Lung microvascular endothelial cell (primary cell): Measurements from ENCODE around the gene IL3. TPM values are rescaled to one million over a fixed set of nuclear protein-coding genes. Genes with fewer than 3 reads are reported as not detected.

ENCODE experiments used
- DNase-seq, 2 donors: peaks; one replicate each; pipeline versions ENCODE4 v3.0.0 to v3.0.0-alpha.2; 2010; ENCODE audit warnings: low read depth in 2 of 2
- total RNA-seq: library from RNA; depleted of rRNA; stranded (reverse); fragments of >200 nt; gene quantifications from 2 replicates; pipeline ENCODE4 v1.2.1, GENCODE V29; 2014

The IL3 gene, protein sequence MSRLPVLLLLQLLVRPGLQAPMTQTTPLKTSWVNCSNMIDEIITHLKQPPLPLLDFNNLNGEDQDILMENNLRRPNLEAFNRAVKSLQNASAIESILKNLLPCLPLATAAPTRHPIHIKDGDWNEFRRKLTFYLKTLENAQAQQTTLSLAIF
- not detected in 2 replicates for total RNA-seq

DNA sequence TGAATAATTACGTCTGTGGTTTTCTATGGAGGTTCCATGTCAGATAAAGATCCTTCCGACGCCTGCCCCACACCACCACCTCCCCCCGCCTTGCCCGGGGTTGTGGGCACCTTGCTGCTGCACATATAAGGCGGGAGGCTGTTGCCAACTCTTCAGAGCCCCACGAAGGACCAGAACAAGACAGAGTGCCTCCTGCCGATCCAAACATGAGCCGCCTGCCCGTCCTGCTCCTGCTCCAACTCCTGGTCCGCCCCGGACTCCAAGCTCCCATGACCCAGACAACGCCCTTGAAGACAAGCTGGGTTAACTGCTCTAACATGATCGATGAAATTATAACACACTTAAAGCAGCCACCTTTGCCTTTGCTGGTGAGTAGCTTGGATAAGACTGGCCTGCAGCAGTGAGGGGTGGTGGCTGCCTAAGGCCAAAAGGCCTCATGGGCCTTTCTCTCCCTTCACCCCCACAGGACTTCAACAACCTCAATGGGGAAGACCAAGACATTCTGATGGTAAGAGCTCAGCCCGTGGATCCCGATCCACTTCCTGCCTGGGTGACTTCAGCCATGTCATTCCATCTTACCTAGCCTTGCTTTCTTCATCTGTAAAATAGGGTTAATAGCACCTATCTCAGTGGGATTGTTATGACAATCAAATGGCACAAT, at the start of gene IL3:
Gene IL3 (plus strand): TSS at position 155 of the 661 bp plus-strand sequence. CDS start 52 bp downstream, at position 207.
- no peak for DNase-seq

DNA sequence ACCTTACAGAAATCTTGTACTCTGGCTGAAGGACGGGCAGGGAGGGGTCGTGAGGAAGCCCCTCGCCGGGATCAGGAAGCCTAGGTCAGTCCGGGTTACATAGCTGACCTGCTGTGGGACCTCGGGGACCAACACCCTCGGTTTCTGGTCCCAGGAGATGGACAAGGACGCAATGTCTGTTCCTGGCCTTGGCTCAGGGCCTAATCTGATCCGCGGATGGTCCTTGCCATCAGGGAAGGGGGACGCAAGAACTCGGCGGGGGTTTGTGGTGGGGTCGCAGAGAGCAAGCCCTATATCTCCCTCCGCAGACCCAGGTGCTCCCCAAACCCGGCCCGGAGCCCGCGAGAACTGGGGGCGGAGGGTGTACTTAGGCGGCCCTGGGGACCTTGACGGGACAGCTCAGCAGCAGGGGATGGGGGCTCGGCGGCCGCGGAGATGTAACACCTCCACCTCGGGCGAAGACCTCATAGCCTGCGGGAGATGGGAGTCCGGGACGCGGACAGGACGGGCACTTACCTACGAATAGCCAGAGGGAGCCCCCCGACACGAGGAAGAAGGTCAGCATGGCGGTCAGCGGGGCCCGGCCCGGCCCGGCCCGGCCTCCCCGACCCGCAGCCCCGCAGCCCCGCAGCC, 49.4 kb upstream of the IL3 start:
- DNase-seq = no peak

DNA sequence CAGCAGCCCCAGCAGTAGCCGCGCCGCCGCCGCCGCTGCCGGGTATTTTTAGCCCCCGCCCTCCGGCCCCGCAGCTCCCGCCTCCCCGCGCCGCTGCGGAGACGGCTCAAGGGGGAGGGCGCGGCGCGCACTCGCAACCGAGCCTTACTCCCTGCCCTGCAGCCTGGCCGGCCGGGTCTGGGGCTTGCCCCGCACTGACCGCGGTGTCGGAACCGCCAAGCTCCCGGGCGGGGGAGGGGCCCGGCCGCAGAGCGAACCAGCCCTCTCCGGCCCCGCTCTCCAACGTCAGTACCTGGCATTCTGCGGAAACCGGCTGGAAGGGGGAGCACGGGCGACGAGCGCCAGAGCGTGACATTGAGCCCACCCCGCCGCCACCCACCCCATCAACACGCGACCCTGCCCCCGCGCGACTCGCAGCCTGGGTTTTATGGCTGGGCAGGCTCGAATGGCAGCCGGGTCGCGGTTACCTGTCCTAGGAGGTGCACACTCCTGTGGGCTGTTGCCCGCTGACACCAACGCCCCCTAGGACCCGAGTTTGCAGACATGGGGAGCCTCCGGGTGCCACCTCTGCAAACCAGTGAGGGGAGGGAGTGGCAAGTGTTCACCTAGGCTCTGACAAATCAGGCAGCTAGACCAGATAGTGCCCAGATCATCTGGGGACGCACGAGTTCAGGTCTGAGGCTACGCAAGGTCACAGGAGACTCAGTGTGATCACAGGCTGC, 48.7 kb upstream of the IL3 start, which contains the start of gene ACSL6:
Gene ACSL6 (minus strand): TSS at position 37 of the 722 bp plus-strand sequence. CDS start 105 bp downstream, outside the sequence.
- no peak for DNase-seq

DNA sequence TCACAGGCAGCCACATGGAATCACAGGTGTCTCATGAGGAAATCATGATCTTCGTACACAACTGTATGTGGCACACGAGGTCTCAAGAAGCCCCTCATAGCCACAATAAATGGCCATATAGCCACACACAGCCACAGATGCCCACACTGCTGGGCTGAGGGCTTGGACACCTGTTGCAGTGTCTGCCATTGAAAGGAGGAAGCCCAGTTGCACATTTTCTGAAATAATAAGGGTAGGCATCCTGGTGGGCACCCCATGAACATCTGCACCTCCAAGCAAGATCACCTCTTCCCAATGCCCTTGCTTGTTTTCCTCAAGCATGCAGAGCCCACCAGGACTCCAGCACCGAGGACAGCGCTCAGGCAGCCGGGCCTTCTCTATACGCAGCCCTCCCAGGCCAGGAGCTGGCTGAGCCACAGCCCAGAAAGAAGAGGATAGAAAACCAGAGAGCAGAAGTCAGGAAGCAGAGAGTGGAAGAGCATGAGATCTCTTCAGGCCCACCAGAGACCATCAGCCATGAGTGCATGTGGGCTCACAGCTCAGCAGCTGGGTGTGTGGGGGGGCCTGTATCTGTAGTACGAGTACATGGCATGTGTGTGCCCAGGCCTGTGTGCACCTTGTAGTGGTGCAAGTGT, 48.0 kb upstream of the IL3 start:
- DNase-seq = peak; percentile 76 to 79

DNA sequence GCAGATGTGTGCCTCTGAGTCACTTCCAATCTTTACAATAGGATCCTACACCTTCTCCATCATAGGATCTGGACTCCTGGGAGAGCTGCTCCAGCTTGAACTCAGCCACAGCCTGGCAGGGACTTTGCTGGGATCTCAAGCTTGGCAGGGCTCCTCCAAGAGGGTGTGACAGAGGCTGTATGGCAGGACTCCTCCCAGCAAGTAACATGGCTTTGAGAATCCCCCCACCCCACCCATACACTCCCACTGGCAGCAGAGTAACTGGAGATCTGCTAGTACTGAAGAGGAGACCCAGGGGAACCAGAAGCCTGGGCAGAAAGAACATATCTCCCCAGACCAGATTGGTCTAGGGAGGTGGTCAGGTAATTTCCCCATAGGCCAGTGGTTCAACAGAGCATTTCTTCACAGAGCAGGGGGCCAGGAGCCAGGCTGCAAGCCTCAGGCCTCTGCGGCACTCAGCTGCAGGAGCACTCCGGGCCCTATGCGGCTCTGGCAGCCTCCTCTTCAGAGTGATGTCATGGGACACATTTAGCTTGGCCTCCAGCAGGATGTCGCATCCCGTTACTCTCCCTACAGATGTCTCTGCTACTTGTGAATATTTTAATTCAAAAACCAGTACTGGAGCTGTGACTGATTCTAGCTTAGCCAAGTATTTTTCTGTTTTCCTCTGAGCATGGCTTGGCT, 47.3 kb upstream of the IL3 start:
- no peak for DNase-seq

DNA sequence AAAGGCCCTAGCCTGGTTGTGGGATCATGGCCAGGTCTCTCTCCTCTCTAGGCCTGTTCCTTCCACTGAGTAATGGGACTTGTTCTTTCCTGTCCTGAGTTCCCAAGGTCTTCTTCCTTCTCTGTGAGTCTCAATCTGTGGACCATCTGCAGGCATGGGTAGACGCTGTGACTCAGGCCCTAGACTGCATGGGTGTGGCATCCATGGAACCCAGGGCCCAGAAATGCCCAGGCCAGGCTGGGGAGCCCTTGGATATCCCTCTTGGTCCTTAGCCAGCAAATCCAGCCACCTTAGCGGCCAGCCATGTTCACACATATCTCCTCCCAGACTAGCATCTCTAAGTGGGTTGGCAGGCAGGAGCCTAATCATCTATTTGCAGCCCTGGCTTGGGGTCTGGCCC, 46.7 kb upstream of the IL3 start:
- no peak for DNase-seq

DNA sequence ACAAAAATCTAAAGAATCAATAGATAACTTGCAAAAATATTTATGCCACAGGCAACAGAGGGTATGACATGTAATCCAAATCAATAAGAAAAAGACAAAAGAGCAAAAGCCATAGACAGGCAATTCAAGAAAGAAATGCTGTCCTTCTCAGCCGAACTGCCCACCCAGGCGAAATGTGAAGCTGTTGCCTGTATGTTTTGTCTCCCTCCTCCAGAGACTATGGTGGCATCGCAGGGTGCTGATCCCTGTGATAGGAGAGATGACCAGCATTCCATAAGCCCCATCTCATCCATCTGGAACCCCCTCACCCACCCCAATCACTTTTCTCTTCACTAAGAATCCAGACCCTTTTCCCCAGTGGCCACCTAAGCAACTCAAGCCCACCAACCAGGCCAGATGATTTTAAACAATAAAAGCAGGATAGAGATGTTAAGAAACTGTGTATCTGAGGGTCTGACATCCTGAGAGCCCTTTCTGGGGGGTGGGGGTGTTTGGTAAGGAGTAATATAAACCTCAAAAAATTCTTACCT, 43.7 kb upstream of the IL3 start:
- no peak for DNase-seq

DNA sequence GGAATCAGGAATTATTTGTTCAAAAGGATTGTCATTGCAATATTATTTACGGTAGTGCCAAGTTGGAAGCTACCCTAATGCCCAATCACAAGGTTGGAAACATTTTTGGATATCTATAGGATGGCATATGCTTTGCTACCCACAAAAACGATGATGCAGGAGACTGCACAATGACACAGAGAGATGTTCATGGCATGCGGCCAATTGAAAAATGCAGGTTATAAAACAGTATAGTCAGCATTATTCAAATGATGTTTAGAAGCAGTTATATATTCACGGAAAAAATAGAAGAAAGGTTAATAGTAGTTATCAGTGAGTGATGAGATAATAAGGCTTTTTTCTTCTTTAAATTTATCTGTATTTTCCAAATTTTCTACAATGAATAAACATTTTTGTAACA, 43.1 kb upstream of the IL3 start:
- no peak for DNase-seq

DNA sequence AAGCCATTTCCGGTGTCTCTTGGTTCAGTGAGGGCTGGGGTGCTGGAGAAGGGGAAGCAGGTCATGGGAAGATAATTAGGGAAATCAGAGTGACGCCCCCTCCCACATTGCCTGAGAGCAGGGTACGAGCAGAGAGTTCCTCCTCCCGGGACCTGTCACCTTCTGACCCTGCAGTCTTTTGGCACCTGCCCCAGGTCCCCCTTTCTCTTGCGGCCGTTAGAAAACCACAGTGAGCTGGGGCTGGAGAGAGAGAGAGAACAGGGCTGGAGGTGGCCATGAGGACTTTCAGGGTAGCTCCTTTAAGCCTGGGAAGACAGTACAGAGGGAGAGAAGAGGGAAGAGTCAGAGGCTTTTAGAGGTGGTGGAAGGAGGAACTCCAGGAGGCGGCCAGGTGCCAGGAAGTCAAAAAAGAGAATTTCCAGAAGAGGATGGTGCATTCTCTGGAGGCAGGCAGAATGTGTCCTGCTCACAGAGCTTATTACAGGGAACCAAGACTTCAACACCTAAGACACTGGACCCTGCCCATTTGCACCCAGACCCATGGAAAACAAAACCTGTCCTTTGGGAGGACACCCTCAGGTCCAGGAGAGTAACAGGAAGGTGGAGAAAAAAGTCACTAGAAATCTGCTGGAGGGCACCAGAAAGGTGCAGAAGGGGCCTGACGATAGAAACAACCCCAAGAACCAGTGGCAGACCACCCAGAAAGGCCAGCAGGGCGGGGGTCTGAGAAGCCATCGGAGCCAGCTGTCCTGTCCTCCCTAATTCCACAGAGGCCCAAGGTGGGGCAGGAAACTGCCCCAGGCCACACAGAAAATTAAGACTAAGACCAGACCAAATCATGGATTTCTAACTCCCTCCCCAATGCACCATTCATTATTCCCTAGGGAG, 42.5 kb upstream of the IL3 start:
- DNase-seq = no peak

DNA sequence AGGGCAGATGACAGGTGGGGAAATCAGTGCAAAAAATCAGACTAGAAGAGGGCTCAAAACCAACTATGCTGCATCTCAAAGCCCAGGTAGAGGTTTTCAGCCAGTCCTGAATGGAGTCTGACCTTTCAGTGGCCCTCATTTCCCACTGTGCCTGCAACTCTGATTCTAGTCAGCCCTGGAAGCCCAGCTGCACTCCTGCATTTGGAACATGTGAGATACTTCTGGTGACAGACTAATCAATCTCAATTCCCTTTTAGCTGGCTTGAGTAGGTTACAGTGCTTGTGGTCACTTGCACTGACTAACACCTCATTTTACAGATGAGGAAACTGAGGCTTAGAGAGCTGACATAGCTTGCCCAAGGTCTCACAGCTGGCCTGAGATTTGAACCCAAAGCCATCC, 41.1 kb upstream of the IL3 start:
- no peak for DNase-seq

DNA sequence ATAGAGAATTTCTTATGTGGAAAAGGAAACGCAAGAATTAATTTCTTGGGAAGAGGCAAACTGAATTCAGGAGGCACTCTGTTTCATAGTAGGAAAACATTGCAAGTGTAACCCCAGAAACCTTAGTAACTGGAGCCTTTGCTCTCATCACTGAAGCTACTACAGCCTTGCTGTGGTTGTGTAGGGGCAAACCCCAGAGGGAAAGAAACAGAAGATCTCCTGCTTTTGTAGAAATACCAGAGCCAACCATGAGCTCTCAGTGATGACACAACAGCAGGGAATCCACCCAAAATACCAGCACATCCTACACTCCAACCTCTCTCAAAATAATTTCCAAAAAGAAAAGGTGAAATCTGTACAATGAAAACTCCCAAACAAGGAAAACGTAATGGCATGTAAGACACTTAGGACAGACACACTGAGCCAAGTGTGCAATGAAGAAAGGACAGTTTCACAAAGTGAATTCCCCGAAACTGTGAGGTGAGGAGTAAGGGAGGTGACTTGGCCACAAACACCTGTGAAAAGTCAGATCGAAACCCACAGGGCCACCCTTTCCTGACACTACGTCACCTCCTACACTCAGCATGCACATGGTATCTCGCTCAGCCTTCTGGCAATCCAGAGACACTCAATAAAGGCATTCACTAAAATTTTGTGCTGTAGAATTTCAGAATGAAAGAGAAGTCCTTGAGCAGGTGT, 40.4 kb upstream of the IL3 start:
- no peak for DNase-seq

DNA sequence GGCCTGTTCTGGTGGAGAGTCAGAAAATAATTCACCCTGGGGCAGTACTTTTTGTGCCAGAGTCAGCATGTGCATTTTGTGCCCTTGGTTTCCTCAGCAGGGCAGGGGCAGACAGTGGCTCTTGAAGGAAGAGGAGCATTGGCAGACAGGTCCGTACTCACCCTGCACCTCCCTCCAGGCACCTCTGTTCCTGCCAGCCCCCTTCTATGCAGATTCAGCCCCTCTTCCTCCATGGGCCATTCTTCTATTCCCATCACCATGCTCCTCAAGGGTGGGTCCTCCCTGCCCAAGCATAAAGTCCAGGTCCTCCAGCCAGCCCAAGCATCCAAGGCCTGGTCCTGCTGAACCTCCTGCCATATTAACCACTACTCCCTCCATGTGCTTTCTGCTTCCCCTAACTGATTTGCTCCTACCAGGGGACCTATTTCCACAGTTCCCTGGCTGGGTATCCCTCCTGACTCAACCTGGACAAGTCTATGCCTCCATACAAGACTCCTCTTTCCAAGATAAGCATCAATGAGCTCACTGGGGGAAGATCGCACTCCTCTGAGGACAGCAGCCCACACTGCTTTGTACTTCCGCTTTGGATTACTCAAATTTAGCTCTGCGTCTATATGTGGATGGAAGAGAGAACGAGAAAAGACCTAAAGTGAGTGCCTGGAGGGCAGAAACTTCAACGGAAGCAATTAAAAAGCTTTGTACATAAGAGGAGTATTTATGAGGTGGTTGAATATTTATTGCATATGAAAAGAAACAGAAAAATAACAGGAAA, 39.7 kb upstream of the IL3 start:
- no peak for DNase-seq

DNA sequence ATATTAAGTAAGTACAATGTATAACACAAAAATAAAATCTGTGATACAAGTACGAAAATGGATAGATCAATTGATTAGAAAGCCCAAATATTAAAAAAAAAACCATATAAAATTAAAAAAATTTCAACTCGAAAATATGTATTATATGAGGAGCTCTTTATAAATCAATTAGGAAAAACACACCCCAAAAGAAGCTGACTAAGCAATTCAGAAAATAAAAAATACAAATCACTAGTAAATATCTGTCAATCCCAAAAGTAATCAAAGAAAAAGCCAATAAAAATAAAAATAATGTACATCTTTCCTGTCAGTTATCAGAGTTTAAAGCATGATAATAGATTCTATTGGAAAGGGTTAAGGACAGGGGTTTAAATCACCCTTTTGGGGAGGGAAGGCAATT, 38.8 kb upstream of the IL3 start:
- DNase-seq = no peak

DNA sequence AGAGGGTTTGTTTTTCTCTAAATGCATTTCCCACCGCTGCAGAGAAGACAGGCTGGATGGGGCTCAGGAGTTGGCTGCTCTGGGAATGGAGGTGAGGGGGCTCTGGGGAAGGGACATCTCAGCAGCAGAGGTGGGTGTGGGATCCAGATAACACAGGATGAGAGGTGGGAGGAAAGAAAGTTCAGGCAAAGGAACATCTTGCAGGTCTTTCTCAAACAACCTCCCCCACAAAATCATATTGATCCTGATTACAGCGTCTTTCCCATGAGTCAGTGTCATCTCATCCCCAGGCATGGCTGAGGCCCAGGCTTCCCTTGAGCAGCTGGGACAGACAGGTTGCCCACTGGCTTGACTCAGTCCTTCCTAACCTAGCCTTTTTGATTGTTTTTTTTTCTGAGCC, 37.7 kb upstream of the IL3 start:
- no peak for DNase-seq

DNA sequence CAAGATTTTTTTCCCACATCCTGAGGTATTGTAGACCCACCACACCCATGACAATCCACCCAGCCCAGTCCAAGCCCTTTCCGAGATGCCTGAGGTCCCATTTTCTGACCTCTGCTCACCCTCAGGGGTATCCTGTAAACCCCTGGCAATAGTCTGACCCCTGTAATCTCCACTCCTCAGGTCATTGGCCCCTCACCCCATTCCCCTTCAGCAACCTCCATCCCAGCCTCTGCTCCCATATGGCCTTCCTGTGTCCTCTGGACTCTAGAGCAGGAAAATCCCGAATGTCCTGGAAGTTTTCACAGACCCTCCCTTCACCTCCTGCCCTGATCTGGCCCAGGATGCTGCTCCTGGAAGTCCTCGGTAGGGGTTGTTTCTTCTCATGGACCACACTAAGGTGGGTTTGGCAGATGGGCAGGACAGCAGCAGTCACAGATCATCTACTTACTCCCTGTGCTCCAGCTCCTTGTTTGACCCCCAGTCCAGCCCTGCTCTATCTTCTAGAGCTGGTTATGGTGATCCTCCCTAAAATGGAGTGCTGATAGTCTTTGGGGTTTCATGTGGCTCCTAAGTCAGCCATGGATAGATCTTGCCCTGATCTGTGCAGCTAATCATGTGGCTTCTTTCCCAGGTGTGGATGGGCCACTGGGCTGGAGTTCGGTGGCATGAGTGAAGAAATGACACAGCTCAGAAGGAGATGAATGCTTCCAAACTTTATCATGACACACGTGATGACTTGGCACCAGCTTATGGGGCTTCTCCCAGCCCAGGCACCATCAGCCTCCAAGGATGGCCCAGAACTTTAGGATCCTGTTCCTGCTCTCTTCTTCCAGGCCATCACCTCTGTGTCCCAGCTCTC, 37.0 kb upstream of the IL3 start:
- no peak for DNase-seq

DNA sequence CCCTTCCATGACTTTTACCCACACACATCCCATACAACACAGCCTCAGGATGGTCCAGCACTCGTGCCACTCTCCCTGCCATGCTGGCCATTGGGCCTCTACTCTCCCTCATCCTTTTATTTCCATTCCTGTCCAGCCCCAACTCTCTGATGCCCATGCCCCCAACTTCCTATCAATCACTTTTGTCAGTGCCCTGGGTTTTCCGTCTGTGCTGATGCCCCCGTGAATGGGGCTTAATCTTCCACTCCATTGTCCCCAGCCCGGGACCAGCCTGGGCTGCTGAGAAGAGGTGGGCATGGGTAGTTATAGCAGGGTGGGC, 36.4 kb upstream of the IL3 start:
- DNase-seq = no peak

DNA sequence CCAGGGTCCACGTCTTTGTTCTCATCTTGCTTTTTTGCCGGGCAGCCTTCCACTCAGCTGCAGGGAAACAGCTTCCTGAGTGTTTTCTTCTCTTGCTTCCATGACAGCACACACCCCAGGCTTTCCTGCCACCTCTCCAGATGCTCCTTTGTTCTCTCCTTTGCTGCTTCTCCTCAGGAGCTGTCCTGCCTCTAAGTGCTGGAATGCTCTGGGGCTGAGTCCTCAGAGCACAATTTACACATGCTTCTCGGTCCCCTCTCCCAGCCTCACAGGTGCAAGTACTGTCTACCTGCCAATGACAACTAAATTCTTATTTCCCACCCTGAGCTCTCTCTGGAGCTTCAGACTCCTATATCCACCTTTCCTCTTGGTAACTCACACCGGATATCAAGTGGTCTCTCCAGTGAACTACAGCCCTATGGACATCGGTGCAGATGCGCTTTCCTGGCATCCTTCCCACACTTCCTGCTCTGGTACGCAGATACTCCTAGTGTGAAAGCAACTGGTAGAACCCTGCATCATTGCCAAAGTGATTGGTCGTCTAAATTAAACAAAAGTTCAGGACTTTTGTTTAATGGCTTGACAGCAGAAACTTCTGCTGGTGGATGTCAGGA, 35.6 kb upstream of the IL3 start:
- peak in 1 of 2 donors; percentile 15 for DNase-seq
